GM19467 (cell line): ENCODE measurements around the gene CXCL3.
"Not testable (repeated sequence)": the region's sequence is repeated elsewhere in the genome, so short reads cannot be mapped to it uniquely, and the experiment has no call there.

Experiments used
- ATAC-seq: cut with Tn5 transposase; IDR thresholded peaks from one replicate; pipeline ENCODE4 v1.9.1; 2021; ENCODE audit warnings: mild to moderate bottlenecking, moderate library complexity; ENCODE audit not compliant: unreplicated experiment

The CXCL3 gene

DNA sequence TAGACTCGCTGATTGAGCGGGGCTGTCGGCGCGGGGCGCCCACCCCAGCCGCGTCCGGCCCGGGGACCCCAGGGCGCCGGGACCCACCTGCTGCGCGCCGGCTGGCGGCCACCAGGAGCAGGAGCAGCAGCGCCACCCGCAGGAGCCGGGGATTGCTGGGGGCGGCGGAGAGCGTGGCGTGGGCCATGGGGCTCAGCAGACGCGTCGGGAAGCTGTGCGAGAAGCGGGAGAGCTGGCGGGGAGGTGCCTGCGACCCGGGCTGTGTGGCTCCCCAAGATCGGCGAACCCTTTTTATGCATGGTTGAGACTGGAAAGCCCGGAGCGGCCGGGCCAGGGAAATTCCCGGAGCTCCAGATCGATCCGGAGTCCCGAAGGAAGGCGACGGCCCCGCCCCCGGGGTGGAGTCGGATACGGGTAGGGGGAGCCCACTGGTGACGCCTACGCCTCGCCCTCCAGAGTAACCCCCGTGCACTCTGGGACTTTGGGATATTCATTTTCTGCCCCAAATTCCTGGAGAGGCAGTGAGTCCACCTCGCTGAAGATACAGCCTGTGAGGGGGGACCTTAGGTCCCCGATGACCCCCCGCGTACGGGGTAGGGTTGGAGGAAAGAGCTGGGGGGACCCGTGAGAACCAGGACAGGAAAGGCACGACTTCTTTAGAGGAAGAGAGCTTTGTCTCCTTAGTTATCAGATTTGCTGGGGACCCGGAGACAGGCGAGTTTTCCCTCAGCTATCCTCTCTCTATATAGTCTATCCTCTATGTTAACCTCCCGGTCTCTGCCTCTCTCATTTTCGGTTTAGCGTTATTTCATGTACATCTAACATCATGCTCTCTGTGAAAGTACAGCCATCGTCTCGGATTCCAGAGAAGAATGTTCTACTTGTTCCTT is at the start of gene CXCL3:
Gene CXCL3 (minus strand): TSS at position 265 of the 890 bp plus-strand sequence. CDS start 78 bp downstream, at position 187.
- ATAC-seq, result no peak

DNA sequence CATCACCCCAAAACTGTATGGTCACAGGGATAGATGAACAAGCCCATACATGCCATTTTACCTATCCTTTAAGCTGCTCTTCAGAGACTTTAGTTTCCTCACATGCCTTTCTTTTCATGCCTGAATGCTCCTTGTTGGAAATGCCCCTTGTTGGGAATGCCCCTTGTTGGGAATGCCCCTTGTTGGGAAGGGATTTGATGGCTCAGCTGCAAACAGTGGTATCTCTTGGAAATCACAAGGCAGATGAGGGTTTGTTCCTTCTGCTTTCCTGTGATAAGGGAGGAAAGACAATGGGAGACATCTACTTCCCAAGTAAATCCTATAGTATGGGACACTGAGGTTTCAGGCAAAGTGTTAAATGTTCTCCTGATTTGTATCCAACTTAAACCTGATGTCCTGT is 49.0 kb upstream of the CXCL3 start:
- ATAC-seq, result no peak

DNA sequence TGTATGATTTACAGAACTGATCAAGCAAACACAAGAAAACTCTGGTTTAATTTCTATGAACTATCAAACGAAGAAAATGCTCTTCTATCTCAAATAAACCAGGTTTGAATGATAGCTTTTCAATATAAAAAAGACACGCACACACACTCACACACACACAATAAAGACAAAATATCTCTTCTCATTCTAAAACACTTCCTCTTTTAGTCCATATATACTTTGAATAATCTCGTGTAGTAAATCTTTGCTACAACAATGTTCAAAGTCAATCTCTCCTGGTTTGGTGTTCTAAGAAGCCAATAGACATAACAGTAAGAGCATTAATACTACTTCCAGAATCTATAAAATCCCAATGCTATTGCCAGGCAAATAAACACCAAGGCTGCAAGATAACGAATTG is 47.2 kb upstream of the CXCL3 start:
- ATAC-seq, result no peak

DNA sequence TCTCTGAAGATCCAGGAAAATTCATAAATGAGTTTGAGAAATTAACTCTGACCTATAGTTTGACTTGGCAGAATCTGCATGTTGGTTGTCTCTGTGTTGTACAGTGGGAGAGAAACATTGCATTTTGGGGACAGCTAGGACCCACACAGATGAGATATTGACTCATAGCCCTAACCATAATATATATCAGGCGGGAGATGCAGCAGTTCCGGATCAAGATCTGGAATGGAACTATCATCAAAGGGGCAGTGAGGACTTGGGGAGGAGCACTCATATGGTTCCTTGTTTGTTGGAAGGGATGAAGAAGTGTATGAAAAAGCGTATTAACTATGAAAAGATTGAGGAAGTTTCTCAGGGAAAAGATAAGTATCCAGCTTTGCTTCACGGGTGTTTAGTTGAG is 46.5 kb upstream of the CXCL3 start:
- no peak for ATAC-seq

DNA sequence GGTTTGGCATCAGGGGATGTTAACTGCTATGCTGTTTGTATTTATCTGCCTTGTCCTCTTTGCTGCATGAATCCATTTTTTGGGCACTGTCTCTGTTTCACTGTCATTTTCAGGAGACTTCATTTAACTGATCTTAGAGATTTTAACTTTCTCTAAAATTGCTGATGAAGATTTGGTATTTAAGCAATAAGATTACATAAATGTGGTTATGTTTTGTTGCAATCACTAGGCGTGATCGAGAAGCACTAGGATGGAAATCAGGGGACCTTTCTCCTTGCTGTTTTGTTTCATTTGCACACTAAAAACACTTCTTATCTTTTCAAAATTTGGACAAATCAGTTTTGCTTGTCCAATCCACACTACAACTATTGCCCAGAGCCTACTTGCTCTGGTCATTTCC is 45.1 kb upstream of the CXCL3 start:
- no peak for ATAC-seq

DNA sequence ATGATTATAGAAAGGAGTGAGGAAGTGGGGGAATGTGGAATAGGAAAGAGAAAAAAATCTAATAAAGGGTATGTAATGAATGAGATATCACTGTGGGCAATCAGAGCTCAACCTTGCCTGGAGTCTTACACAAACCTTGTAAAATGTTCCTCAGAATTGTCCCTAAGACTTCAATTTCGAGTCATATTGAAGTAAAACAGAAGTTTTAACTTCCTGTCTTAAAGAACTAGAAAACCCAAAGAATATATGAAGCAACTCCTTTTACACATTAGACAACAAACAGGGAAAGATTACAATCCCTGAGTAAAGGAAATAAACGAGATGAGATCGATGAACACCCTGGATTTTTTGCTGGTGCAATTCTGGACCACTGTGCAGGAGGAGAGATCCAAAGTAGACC is 42.5 kb upstream of the CXCL3 start:
- no peak for ATAC-seq

DNA sequence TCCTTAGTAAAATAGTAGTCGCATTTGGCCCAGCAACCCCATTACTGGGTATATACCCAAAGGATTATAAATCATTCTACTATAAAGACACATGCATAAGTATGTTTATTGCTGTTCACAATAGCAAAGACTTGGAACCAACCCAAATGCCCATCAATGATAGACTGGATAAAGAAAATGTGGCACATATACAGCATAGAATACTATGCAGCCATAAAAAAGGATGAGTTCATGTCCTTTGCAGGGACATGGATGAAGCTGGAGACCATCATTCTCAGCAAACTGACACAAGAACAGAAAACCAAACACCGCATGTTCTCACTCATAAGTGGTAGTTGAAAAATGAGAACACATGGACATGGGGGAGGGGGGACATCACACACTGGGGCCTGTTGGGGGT is 41.9 kb upstream of the CXCL3 start:
- ATAC-seq, result not testable (repeated sequence)

DNA sequence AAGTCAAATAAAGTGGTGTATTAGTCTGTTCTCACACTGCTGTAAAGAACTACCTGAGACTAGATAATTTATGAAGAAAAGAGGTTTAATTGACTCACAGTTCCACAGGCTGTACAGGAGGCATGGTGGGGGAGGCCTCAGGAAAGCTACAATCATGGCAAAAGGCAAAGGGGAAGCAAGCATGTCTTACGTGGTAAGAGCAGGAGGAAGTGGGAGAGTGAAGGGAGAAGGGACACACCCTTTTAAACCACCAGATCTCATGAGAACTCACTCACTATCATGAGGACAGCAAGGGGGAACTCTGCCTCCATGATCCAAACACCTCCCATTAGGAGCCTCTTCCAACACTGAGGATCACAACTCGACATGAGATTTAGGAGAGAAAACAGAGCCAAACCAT is 40.5 kb upstream of the CXCL3 start:
- not testable (repeated sequence) for ATAC-seq

DNA sequence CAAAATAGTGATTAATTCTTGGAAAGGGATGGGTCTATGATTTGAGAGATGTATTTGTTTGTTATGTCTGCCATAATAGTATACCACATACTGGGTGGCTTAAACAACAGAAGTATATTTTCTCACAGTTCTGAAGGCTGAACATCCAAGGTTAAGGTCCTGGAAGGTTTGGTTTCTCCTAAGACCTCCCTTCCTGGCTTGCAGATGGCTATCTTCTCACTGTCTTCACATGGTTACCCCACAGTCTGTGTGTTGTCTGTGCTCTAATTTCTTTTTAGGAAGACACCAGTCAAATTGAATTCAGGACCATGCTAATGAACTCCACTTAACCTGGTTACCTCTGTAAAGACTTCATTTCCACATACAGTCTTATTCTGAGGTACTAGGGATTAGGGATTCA is 34.9 kb upstream of the CXCL3 start:
- ATAC-seq, result no peak

DNA sequence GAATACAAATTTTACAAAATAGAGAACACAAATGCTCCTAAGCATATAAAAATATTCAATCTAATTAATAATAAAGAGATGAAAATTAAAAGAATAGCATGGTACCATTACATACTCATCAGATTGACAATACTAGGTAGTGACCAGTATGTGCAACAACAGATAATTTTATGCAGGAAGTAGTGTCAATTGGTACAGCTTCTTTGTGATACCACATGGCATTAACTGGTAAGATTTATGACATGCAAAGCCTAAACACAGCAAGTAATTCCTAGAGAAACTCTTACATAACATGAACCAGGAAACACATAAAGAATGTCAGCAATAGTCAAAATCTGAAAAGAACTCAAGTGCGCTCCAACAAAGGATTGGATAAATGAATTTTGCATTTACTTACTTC is 34.2 kb upstream of the CXCL3 start:
- ATAC-seq, result no peak

DNA sequence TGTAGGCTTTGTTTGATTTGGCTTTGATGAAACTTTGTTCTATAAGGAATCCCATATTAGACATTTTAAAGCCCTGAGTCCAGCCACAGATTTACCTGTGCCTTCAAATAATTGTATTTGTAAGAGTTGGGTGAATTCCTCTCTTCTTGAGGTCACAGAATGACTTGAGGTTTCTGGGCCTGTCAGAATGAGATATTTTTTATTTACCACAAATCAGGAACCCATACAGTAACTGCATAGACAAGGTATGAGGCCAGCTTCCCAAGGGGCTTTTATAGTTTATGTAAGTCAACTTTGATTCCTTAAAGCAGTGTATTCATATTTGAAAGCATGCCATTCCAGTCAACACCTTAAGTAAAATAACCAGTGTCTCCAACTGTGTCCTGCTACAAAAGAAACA is 29.1 kb upstream of the CXCL3 start:
- no peak for ATAC-seq

DNA sequence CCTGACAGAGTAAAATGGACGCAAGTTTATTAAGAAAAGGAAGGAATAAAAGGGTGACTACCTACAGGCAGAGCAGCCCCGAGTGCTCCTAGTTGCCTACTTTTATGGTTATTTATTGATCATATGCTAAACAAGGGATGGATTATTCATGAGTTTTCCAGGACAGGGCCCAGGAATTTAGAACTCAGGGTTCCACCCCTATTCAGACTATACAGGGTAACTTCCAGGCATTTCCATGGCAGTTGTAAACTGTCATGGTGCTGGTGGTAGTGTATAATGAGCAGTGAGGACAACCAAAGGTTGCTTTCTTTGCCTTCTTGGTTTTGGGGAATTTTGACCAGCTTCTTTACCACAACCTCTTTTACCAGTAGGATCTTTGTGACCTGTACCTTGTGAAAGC is 27.7 kb upstream of the CXCL3 start:
- no peak for ATAC-seq

DNA sequence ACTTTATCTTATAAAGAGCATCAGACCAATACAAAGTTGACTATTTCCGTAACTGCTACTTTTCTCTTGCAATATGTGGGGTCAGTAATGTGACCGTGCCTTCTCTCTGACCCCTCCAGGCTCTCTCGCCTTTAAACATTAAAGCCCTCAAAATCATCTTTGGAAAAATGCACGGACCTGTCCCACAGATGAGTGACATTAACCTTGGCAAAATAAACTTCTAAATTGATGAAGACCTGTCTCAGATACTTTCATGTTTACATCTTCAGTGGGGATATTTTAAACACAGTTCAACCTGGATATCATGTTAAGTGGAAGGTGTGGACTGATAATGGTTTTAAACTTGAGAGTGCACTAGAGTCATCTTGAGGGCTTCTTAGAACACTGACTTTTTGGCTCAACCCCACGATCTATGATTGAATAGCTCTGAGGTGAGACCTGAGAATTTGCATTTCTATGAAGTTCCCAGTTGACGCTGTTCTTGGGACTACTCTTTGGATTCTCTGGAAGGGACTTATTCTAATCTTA is 26.7 kb upstream of the CXCL3 start:
- ATAC-seq, result no peak

DNA sequence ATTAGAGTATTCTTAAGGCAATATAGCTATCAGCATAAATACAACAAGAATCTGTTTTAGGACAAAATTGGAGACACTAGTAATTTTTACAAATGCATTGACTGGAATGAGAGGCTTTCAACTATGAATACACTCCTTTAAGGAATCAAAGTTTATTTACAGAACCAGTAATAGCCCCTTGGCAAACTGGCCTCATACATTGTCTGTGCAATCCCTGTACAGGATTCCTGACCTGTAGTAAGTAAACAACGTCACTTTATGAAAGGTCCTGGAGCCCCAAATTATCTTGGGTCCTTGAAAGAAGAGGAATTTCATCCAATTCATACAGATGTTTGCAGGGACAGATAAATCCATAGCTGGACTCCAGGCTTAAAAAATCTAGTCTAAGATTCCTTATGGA is 25.4 kb upstream of the CXCL3 start:
- no peak for ATAC-seq

DNA sequence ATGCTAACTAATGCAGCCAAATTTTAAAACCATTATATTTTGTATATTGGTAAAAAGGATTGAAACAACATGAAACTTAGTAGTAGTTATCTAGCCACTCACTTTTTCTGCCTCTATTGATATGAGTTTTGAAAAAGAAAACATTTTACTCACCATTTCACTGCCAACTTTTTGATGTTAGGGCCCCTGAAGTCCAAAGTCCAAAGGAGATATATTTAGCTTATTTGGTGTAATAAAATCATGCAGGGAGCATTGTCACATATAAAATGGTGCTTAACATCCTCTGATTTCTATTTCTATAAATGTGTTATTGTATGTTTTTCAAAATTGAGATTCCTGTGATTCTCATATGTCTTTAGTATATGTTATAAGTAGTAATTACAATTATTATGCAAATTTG is 24.5 kb upstream of the CXCL3 start:
- ATAC-seq, result no peak

DNA sequence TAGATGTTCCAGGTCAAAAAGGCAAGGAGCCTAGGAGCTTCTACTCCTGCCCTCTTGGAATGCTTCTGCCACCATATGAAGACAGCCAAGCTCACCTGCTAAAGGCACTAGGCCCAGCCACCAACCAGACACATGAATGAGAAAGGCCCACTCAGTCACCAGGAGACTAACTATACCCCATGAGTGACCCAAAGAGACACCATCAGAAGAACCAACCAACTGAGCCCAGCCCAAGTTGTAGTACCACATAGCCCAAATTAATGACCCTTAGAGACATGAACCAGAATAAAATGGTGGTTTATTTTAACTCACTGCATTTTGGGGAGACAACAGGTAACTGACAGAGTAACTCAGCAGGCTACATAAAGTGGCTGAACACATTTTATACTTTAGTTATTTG is 22.9 kb upstream of the CXCL3 start:
- ATAC-seq, result no peak

DNA sequence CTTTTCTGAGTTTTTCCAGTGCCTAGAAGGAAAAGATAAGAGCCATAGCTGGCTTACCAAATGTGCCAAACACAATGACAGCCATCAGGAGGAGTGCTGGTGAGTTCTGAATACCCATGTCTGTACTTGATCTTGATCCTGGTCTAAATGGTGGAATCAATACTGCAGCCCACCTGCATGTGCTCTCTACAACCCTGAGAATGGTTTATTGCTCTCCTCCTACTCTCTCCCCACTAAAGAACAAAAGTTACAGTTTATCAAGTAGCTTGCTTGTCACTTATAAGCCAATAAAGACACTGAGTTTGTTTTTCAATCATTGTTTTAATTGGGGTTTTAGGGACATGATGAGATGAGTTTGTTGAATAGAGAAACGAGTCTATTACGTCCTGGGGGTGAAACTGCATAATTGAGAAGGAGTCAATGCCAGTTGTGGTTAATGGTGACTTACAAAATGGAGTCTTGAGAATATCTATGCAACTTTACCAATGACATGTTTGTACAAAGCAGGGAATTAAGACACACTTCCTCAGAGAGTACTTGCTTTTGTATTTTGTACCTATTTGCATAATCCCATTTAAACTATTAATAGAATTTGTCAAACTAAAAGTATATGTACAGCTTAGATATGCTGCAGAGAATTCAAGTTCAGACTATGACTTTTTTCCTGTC is 20.8 kb upstream of the CXCL3 start:
- no peak for ATAC-seq

DNA sequence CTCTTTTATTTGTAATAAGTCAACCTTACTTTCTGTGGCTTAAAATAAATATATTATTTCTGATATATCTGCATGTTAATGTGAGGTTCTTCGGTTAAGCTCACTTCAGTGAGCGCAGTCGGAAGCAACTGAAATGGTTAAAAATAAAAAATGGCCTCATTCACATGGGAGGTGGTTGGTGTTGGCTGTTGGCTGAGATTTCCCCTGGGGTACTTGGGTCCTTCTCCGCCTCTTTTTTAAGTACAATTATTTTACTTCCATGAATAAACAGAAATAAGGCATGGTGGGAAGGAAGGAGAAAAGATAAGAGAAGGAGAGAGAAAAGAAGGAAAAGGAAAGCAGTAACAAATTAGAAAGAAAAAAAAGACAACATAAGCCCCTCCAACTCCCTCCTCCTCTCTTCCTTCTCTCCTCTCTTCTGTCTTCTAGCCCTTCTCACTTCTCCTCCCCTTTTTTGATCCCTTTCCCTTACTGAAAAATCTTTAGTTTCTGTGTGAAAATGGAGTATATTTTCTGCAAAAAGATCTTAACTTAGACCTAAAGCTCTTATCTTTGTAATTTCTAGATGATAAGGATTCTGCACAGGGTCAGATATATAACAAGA is 19.7 kb upstream of the CXCL3 start:
- ATAC-seq, result no peak

DNA sequence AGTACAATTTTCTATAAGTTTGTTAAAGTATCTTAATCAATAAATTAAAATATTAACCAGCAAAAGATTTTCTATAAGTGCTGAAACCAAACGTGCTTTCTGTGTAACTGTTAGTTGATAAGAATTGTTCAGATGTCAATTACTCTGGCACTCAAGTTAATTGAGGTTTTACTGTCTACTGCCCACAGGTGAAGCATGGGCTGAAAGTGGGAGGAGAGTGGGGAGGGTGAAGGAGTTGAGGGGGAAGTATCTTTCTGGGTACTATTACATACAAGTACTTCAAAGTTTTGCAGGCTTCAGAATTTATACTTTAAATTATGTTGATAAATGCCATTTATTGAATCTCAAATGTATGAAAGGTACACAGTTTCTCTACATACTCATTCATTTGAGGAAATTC is 19.1 kb upstream of the CXCL3 start:
- no peak for ATAC-seq

DNA sequence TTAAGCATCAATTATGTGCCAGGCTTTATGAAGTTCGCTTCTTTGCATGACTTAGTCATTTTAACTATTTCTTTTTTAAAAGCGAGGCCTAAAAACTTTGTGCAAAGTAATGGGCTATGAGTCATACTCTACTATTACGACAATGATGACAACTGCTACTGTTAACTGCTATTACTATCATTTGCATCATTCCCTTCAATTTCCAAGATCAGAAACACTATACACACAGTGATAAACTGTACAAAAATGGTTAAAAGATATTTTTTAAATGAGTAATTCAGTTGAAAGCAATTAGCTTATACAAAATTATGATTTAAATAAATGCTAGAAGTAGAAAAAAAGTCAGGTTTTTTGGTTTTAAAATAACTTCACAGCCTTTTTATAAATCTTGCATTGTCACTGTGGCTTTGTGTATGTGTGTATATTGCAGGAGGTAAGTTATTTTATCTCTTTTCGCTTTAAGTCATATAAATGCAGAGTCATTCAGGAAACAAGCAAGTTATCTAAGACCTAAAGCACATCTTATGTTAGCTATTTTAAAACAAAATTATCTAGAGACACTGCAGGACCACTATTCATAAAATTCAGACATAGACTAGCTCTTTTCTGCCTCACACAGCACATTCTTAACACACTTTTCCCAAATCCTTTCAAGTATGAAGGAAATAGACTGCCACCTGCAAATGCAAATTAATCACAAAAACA is 18.5 kb upstream of the CXCL3 start:
- ATAC-seq, result no peak
